ENCODE results near the gene PLPPR1. TPM values are rescaled to one million over a fixed set of nuclear protein-coding genes. Genes with fewer than 3 reads are reported as not detected.
A peak's percentile ranks its signal among the peaks of the same experiment; 100 is the strongest.

PLPPR1 gene
- total and polyA plus RNA-seq, 10 donors, result not detected

- intact Hi-C loops (cut with DNase I; ENCODE audit: low total_unique reads), result no loop called here
- no peaks in the 10 kb centered on the region for H3K9me3 ChIP-seq
- no peaks in the 10 kb centered on the region for H3K36me3 ChIP-seq
- H3K27me3 ChIP-seq (replicated peaks in 1 of 7), result no peaks in the 10 kb centered on the region
- no peak for TF ChIP-seq POLR2A (IDR thresholded peaks at IDR 0.05)
- TF ChIP-seq CTCF (IDR thresholded peaks at IDR 0.05 in 8 of 11, conservative IDR thresholded peaks at IDR 0.05 in 3 of 11), result no peak
- no peak for TF ChIP-seq POLR2AphosphoS5 (IDR thresholded peaks at IDR 0.05)
- no peak overlapping the region for H3K4me3 ChIP-seq
- WGBS, 5 donors, result 6 to 36% (median 11%) methylated on average over 1 of the region's 1 CpG
- H3K27ac ChIP-seq, result no peak overlapping the region
- H3K4me1 ChIP-seq, result no peaks in the 10 kb centered on the region
- DNase-seq, result no peak
Measured at GRCh38 chr9:101229606-101230005, 201.1 kb downstream of the PLPPR1 start.

GRCh38 chr9:101232405-101232977 is 204.0 kb downstream of the PLPPR1 start:
- Histone ChIP-seq H3K36me3 (no peaks in the 10 kb centered on the region), H3K27ac (no peak overlapping the region), H3K9me3 (no peaks in the 10 kb centered on the region), H3K4me3 (no peak overlapping the region), H3K27me3 (replicated peaks in 1 of 7) (no peaks in the 10 kb centered on the region), H3K4me1 (no peaks in the 10 kb centered on the region)
- intact Hi-C loops (cut with DNase I; ENCODE audit: low total_unique reads), result no loop called here
- WGBS, 5 donors, result 89 to 95% (median 91%) methylated on average over 2 of the region's 2 CpGs
- DNase-seq, result no peak
- no peak for TF ChIP-seq CTCF (IDR thresholded peaks at IDR 0.05 in 8 of 11, conservative IDR thresholded peaks at IDR 0.05 in 3 of 11)

GRCh38 chr9:101235105-101235866 is 206.8 kb downstream of the PLPPR1 start:
- TF ChIP-seq CTCF (IDR thresholded peaks at IDR 0.05 in 8 of 11, conservative IDR thresholded peaks at IDR 0.05 in 3 of 11) (peak in 1 of 11 experiments; percentile 10), POLR2A (IDR thresholded peaks at IDR 0.05) (no peak)
- DNase-seq, result no peak
- no peak overlapping the region for H3K4me3 ChIP-seq
- no peaks in the 10 kb centered on the region for H3K9me3 ChIP-seq
- H3K4me1 ChIP-seq, result no peaks in the 10 kb centered on the region
- 37 to 45% (median 38%) methylated on average over 6 of the region's 6 CpGs for WGBS, 5 donors
- no peaks in the 10 kb centered on the region for H3K36me3 ChIP-seq
- intact Hi-C loops (cut with DNase I; ENCODE audit: low total_unique reads), result no loop called here
- H3K27ac ChIP-seq, result no peak overlapping the region
- no peaks in the 10 kb centered on the region for H3K27me3 ChIP-seq (replicated peaks in 1 of 7)

- DNase-seq, result no peak
- no peaks in the 10 kb centered on the region for H3K4me1 ChIP-seq
- no peak overlapping the region for H3K4me3 ChIP-seq
- no peaks in the 10 kb centered on the region for H3K36me3 ChIP-seq
- H3K27me3 ChIP-seq (replicated peaks in 1 of 7), result peaks cover 0 to 3% (median 0%) of the 10 kb centered on the region in 7 donors
- 83 to 100% (median 88%) methylated on average over 1 of the region's 1 CpG for WGBS, 5 donors
- TF ChIP-seq POLR2A (IDR thresholded peaks at IDR 0.05) (no peak), CTCF (IDR thresholded peaks at IDR 0.05 in 8 of 11, conservative IDR thresholded peaks at IDR 0.05 in 3 of 11) (no peak), POLR2AphosphoS5 (IDR thresholded peaks at IDR 0.05) (no peak)
- no peaks in the 10 kb centered on the region for H3K9me3 ChIP-seq
- H3K27ac ChIP-seq, result no peak overlapping the region
- intact Hi-C loops (cut with DNase I; ENCODE audit: low total_unique reads), result no loop called here
Measured at GRCh38 chr9:101242651-101243050, 214.1 kb downstream of the PLPPR1 start.
